Tibial artery (tissue), 4 donors: ENCODE measurements around the gene FARSB.
"Not testable (repeated sequence)": the region's sequence is repeated elsewhere in the genome, so short reads cannot be mapped to it uniquely, and the experiment has no call there.

Source experiments
- DNase-seq, 2 donors: peaks; one replicate each; pipeline ENCODE4 v3.0.0-alpha.2; 2019
- H3K27ac ChIP-seq, 2 donors: fragments of 200-600 bp; sonication (generic) in 1 of 2; 1 replicate in 1 of 2; 2 replicates in 1 of 2; pipeline ENCODE4 v1.5.1; 2018 to 2019; ENCODE audit warnings: mild to moderate bottlenecking in 1 of 2
- H3K27me3 ChIP-seq, 2 donors: fragments of 200-600 bp; sonication (generic) in 1 of 2; one replicate each; pipeline versions ENCODE4 v1.5.1 to v1.6.0; 2016 to 2019
- H3K36me3 ChIP-seq, 3 donors: fragments of 200-600 bp; sonication (generic) in 2 of 3; one replicate each; pipeline ENCODE4 v1.5.1; 2016 to 2019; ENCODE audit warnings: mild to moderate bottlenecking in 2 of 3
- H3K4me1 ChIP-seq, 4 donors: fragments of 200-600 bp; sonication (generic) in 2 of 4; 1 replicate in 3 of 4; 2 replicates in 1 of 4; pipeline ENCODE4 v1.5.1; 2016 to 2019
- H3K4me3 ChIP-seq, 2 donors: fragments of 200-600 bp; sonication (generic) in 1 of 2; 1 replicate in 1 of 2; 2 replicates in 1 of 2; pipeline ENCODE4 v1.5.1; 2018 to 2019; ENCODE audit warnings: mild to moderate bottlenecking in 2 of 2
- H3K9me3 ChIP-seq, 3 donors: fragments of 200-600 bp; sonication (generic) in 1 of 3; one replicate each; pipeline ENCODE4 v1.5.1; 2016 to 2019
- CTCF ChIP-seq, 2 experiments: fragments of 200-600 bp in 1 of 2; fragments of 450-650 bp in 1 of 2; IDR thresholded peaks; one replicate each; pipeline ENCODE4 v1.5.1; 2017 to 2019; ENCODE audit warnings: antibody characterized with exemption in 2 of 2, mild to moderate bottlenecking in 1 of 2, moderate library complexity in 1 of 2
- intact Hi-C: fragments of 100-400 bp; cut with DNase I; formaldehyde crosslinking; loops from one replicate; pipeline ENCODE4 v1.15.0; 2023; ENCODE audit warnings: low total_unique reads

Gene FARSB

GRCh38 chr2:222592176-222592575, 63.7 kb downstream of the FARSB start:
- Histone ChIP-seq H3K36me3 (peaks cover 7 to 32% (median 26%) of the 10 kb centered on the region in 3 donors), H3K27ac (no peak overlapping the region), H3K27me3 (no peaks in the 10 kb centered on the region), H3K9me3 (no peaks in the 10 kb centered on the region), H3K4me3 (no peak overlapping the region), H3K4me1 (no peaks in the 10 kb centered on the region)
- intact Hi-C loops = no loop called here
- no peak for DNase-seq
- TF ChIP-seq CTCF (IDR thresholded peaks at IDR 0.05) = no peak

GRCh38 chr2:222591661-222592060, 64.2 kb downstream of the FARSB start:
- no peaks in the 10 kb centered on the region for H3K9me3 ChIP-seq
- H3K27me3 ChIP-seq = no peaks in the 10 kb centered on the region
- peaks cover 7 to 32% (median 23%) of the 10 kb centered on the region in 3 donors for H3K36me3 ChIP-seq
- TF ChIP-seq CTCF (IDR thresholded peaks at IDR 0.05) = no peak
- no peaks in the 10 kb centered on the region for H3K4me1 ChIP-seq
- H3K4me3 ChIP-seq = no peak overlapping the region
- intact Hi-C loops = no loop called here
- DNase-seq = no peak
- H3K27ac ChIP-seq = no peak overlapping the region

GRCh38 chr2:222584589-222584988, 71.3 kb downstream of the FARSB start:
- H3K27me3 ChIP-seq, H3K4me1 ChIP-seq, intact Hi-C loops, H3K4me3 ChIP-seq, DNase-seq, H3K27ac ChIP-seq, H3K9me3 ChIP-seq: not testable (repeated sequence)
- H3K36me3 ChIP-seq = peaks cover 10 to 22% (median 13%) of the 10 kb centered on the region in 3 donors

GRCh38 chr2:222582928-222583327, 73.0 kb downstream of the FARSB start:
- no peak for TF ChIP-seq CTCF (IDR thresholded peaks at IDR 0.05)

GRCh38 chr2:222577341-222577740, 78.6 kb downstream of the FARSB start:
- Histone ChIP-seq H3K4me3 (no peak overlapping the region), H3K4me1 (peaks cover 0 to 19% (median 5%) of the 10 kb centered on the region in 4 donors), H3K9me3 (no peaks in the 10 kb centered on the region), H3K36me3 (peaks cover 0 to 6% (median 0%) of the 10 kb centered on the region in 3 donors), H3K27me3 (no peaks in the 10 kb centered on the region), H3K27ac (no peak overlapping the region)
- DNase-seq = no peak
- intact Hi-C loops = no loop called here
- TF ChIP-seq CTCF (IDR thresholded peaks at IDR 0.05) = no peak

More at GRCh38 chr2:222582928-222583327, 73.0 kb downstream of the FARSB start:
- peaks cover 10 to 23% (median 13%) of the 10 kb centered on the region in 3 donors for H3K36me3 ChIP-seq
- intact Hi-C loops = no loop called here
- no peak overlapping the region for H3K27ac ChIP-seq
- no peak overlapping the region for H3K4me3 ChIP-seq
- no peak for DNase-seq
- H3K4me1 ChIP-seq = no peaks in the 10 kb centered on the region
- no peaks in the 10 kb centered on the region for H3K9me3 ChIP-seq
- H3K27me3 ChIP-seq = no peaks in the 10 kb centered on the region

GRCh38 chr2:222576171-222577081, 79.5 kb downstream of the FARSB start:
- Histone ChIP-seq H3K36me3 (peaks cover 0 to 9% (median 3%) of the 10 kb centered on the region in 3 donors), H3K4me1 (peaks cover 0 to 27% (median 6%) of the 10 kb centered on the region in 4 donors), H3K9me3 (no peaks in the 10 kb centered on the region), H3K27ac (no peak overlapping the region), H3K4me3 (no peak overlapping the region), H3K27me3 (no peaks in the 10 kb centered on the region)
- DNase-seq = no peak
- intact Hi-C loops = no loop called here
- no peak for TF ChIP-seq CTCF (IDR thresholded peaks at IDR 0.05)
